Islet precursor cell (in vitro differentiated cells): ENCODE results near the gene TRIM45.
A peak's percentile ranks its signal among the peaks of the same experiment; 100 is the strongest.
"Not testable (repeated sequence)": the region's sequence is repeated elsewhere in the genome, so short reads cannot be mapped to it uniquely, and the experiment has no call there.

Experiments
- DNase-seq: peaks from one replicate; pipeline ENCODE4 v3.0.0-alpha.2; 2018

TRIM45 gene

DNA sequence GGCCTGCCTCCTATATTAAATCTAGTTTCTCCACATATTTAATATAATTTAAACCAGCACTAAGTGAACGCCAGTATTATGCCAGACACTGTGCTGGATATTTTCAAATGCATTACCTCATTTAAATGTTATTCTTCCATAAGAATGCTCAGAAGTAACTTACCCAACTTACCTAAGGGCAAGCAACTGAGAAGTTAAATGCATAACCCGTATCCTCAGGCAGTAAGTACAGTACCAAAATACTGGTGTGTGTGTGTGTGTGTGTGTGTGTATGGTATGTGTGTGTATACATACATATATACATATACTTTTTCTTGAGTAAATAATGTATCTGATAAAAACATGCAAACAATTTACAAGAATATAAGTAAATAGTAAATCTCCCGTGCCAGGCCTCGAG lies 9.0 kb upstream of the TRIM45 start:
- no peak for DNase-seq

DNA sequence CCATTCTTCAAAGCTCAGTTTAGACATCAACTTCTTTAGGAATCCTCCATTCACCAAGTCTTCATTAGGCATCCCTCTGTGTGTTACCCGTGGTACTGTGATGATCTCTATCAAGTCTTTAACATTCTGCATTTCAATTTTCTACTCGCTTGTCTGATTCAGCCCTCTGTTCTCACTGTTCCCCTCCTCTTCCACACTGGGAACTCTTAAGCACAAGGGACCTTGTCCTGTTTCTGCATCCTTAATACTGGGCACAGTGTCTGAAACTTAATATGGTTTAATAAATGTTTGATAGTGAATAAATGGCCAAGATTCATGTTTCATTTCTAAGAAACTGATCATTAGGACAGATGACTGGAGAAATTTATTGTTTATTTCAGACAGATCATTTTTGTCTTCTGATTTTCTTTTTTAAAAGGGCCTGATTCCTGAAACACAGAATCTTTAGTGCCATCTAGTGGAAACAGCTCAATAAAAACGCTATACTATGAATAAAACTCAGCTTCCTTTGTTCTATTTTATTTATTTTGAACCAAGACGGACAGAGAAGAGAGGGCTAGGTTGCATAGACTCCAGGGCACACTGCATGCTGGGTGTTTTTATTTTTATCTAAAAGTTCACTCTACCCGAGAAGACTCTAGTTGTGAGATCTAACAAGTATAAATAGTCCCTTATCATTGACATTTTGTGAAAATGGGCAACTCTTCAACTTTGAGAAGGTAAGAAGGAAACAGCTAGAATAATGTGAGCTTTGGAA lies 7.0 kb upstream of the TRIM45 start:
- no peak for DNase-seq

GRCh38 chr1:117127795-117128194 lies 6.2 kb upstream of the TRIM45 start:
- no peak for DNase-seq

DNA sequence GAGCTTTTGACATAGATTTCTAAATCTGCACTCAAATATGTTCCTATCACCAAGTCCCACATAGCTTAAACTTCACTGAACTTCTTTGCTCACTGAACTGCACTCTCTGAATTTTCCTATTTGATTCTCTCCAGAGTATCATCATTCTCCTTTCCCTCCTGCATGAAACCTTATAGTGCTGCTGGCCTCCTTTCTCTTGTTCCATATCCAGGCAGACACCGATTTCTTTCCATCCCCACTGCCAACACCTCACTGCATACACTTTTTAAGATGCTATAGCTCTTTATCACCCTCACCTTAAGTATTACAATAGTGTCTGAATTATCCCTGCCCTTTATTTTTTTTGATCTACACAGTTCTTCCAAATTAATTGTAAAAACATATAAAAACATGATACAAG lies 3.1 kb upstream of the TRIM45 start:
- DNase-seq: no peak

- DNase-seq: no peak
Measured at GRCh38 chr1:117123274-117123673, 1.7 kb upstream of the TRIM45 start.

DNA sequence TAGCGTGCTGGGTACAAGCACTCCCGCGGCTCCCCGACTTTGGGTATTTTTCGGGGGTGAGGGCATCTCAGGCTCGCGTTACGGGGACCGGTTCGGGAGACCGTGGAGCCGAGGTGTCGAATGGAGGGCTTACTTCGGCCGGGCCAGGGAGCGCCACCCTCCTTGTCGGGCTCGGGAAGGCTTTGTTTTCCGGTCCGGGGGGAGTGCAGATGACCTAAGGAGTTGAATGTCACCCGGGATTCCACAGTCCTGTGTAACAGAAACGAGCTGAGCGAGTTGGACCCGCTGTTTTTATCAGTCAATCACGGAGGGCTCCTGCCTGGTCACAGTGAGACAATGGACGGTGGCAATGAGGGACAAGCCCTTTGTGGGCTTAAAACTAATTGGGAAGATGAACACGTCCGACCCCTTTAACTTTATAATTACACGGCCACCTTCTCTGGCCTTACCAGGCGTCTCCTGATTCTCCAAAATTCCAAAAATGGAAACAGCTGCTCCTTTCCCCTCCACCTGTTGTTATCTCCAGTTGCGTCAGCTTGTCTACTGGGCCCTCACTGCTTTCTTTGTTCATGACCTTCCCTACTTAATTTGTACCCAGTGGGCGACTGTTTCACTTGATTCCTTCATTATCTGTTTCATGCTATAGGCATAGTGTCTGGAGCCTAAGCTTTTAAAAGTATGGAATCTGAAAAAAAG lies 929 bp upstream of the TRIM45 start:
- peak; percentile 85 for DNase-seq

GRCh38 chr1:117120774-117121588 lies 568 bp downstream of the TRIM45 start:
- DNase-seq: peak; percentile 56

GRCh38 chr1:117119144-117119543 lies 2.4 kb downstream of the TRIM45 start:
- DNase-seq: not testable (repeated sequence)

- DNase-seq: no peak
Measured at GRCh38 chr1:117118137-117118536, 3.4 kb downstream of the TRIM45 start.

GRCh38 chr1:117117697-117118096 lies 3.9 kb downstream of the TRIM45 start:
- DNase-seq: no peak

- no peak for DNase-seq
Measured at GRCh38 chr1:117116784-117117130, 4.8 kb downstream of the TRIM45 start.

GRCh38 chr1:117116090-117116783 lies 5.3 kb downstream of the TRIM45 start:
- no peak for DNase-seq

- DNase-seq: no peak
Measured at GRCh38 chr1:117114877-117115276, 6.7 kb downstream of the TRIM45 start.

GRCh38 chr1:117113199-117113598 lies 8.3 kb downstream of the TRIM45 start:
- DNase-seq: no peak

DNA sequence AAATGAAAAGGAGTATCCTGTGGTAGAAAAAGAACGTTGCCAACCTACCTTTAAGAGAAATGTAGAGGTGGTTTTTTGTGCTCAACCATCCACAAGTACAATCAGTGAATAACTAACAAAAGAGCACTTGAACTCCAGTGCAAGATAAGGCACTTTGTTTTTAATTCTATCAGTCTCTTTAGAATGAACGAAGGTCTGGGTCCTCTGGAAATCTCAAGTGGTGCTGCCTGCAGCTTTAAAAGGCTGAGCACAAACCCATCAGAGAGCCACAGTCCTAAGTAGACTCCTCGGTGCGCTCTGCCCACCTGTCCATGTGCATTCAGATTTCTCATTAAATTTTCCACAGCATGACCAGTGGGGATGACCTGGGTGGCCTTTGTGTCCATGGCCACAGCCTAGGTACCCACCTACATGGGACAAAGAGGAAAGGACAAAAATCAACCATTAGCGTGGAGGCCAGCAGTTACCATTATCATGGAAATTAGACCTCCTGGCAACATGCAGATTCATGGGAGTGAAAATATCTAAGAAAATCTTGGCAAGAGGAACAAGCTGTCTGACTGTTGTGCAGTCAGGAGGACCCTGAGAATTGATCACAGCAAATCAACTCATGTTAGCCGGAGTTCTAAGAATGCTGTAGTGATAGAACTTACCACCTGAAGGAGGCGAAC lies 9.4 kb downstream of the TRIM45 start:
- DNase-seq: no peak

- no peak for DNase-seq
Measured at GRCh38 chr1:117110774-117111173, 10.8 kb downstream of the TRIM45 start.

- no peak for DNase-seq
Measured at GRCh38 chr1:117107364-117107763, 14.2 kb downstream of the TRIM45 start.

DNA sequence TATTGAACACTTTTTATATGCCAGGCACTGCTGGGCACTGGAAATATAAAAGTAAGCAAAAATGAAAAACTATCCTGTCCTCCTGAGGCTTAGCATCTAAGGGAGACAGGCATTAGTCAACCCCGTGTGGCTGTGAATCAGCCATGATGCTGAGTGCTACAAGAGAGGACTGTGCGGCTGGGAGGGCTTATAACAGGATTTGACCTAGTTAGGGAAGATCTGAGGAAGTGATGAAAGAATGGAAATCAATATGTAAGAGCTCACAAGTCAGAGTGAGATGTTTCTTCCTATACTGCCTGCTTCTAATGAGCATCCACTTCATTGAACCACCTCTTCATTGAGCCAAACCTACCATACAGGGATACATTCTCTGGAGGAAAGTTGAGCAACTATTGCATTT lies 15.1 kb downstream of the TRIM45 start:
- no peak for DNase-seq

- DNase-seq: no peak
Measured at GRCh38 chr1:117105722-117106121, 15.8 kb downstream of the TRIM45 start.

- DNase-seq: no peak
Measured at GRCh38 chr1:117104986-117105385, 16.6 kb downstream of the TRIM45 start.

- DNase-seq: not testable (repeated sequence)
Measured at GRCh38 chr1:117101858-117102257, 19.7 kb downstream of the TRIM45 start.

DNA sequence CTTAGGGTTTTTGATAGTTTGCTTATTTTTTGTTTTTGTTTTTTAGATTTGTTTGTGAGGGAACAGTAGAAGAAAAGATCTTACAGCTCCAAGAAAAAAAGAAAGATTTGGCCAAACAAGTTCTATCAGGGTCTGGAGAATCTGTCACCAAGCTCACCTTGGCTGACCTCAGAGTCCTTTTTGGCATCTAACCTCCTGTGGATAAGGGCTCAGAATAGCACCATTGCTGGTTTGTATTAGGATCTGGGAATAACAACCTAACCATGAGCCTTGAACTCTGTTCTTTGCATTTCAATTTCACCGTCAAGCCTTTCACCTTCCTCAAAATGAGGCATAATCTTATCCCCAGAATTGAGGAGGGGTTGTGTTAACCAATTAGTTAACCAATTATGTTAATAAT lies 20.2 kb downstream of the TRIM45 start:
- no peak for DNase-seq
